ENCODE results near the gene LETMD1. TPM values are rescaled to one million over a fixed set of nuclear protein-coding genes. Genes with fewer than 3 reads are reported as not detected.
A peak's percentile ranks its signal among the peaks of the same experiment; 100 is the strongest.

The LETMD1 gene
- total and polyA plus RNA-seq, 9 of the 15 experiments (the other 6 are each of a cell fraction or from before 2014, with no cell fraction given): 58.7 to 163 (median 75.4) TPM

DNA sequence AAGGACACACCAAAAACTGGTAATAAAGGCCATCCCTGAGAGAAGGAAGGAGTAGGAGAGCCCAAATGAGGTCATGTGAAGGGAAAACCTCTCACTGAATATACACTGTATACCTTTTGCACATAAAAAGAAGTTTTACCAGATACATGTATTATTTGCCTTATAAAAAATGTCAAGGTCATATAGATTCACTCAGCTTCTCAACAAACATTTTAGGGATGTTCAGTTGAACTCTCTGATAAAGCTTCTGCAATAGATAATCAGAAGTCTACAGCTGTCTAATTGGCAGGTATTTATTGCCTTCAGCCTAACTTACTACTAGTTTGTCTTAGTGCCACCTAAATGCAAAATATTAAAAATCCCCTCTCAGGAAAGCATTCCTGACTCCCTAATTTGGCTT, 30.7 kb upstream of the LETMD1 start (continued):
- TF ChIP-seq ZBTB9 (CRISPR knock-in tag; IDR thresholded peaks at IDR 0.05) (no peak), NBN (IDR thresholded peaks at IDR 0.05; ENCODE audit: low read depth) (no peak), TSC22D4 (tag; IDR thresholded peaks at IDR 0.05) (no peak), RB1 (IDR thresholded peaks at IDR 0.05; ENCODE audit: low read depth) (no peak), NRF1 (conservative IDR thresholded peaks at IDR 0.05 in 1 of 2, IDR thresholded peaks at IDR 0.05 in 1 of 2) (no peak), CBFA2T2 (conservative IDR thresholded peaks at IDR 0.05) (peak; percentile 48; the same call in 1 of the 2 replicates), NEUROD1 (IDR thresholded peaks at IDR 0.05; ENCODE audit: borderline replicate concordance, low read depth, low read length, partially characterized antibody) (no peak), CHD1 (IDR thresholded peaks at IDR 0.05; ENCODE audit: low read length) (no peak), SMARCB1 (IDR thresholded peaks at IDR 0.05; ENCODE audit: insufficient read length, low read depth) (peak; percentile 95), MTA2 (IDR thresholded peaks at IDR 0.05; ENCODE audit: low read depth) (0 out of 2 replicates have a peak, but pooled peaks have one; percentile 7), ZNF707 (CRISPR knock-in tag; conservative IDR thresholded peaks at IDR 0.05) (no peak), CBFA2T3 (IDR thresholded peaks at IDR 0.05) (peak; percentile 69), ZNF449 (CRISPR knock-in tag; IDR thresholded peaks at IDR 0.05) (no peak), RBM34 (IDR thresholded peaks at IDR 0.05; ENCODE audit: borderline replicate concordance, insufficient read depth, low read length) (no peak), MYC (IDR thresholded peaks at IDR 0.05; ENCODE audit: low read depth, low read length) (no peak), MYC (CRISPR knock-in tag; IDR thresholded peaks at IDR 0.05; ENCODE audit: borderline replicate concordance, low read depth) (no peak), KDM1A (IDR thresholded peaks at IDR 0.05) (0 out of 4 replicates have a peak, but pooled peaks of 1 of the 2 experiments have one; percentile 13), LARP7 (IDR thresholded peaks at IDR 0.05) (no peak), PHB (CRISPR knock-in tag; IDR thresholded peaks at IDR 0.05) (no peak), LEF1 (IDR thresholded peaks at IDR 0.05) (no peak)
- TF ChIP-seq, protein P1, sequence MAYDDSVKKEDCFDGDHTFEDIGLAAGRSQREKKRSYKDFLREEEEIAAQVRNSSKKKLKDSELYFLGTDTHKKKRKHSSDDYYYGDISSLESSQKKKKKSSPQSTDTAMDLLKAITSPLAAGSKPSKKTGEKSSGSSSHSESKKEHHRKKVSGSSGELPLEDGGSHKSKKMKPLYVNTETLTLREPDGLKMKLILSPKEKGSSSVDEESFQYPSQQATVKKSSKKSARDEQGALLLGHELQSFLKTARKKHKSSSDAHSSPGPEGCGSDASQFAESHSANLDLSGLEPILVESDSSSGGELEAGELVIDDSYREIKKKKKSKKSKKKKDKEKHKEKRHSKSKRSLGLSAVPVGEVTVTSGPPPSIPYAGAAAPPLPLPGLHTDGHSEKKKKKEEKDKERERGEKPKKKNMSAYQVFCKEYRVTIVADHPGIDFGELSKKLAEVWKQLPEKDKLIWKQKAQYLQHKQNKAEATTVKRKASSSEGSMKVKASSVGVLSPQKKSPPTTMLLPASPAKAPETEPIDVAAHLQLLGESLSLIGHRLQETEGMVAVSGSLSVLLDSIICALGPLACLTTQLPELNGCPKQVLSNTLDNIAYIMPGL (CRISPR knock-in tag; IDR thresholded peaks at IDR 0.05): no peak
- TF ChIP-seq, protein P2, sequence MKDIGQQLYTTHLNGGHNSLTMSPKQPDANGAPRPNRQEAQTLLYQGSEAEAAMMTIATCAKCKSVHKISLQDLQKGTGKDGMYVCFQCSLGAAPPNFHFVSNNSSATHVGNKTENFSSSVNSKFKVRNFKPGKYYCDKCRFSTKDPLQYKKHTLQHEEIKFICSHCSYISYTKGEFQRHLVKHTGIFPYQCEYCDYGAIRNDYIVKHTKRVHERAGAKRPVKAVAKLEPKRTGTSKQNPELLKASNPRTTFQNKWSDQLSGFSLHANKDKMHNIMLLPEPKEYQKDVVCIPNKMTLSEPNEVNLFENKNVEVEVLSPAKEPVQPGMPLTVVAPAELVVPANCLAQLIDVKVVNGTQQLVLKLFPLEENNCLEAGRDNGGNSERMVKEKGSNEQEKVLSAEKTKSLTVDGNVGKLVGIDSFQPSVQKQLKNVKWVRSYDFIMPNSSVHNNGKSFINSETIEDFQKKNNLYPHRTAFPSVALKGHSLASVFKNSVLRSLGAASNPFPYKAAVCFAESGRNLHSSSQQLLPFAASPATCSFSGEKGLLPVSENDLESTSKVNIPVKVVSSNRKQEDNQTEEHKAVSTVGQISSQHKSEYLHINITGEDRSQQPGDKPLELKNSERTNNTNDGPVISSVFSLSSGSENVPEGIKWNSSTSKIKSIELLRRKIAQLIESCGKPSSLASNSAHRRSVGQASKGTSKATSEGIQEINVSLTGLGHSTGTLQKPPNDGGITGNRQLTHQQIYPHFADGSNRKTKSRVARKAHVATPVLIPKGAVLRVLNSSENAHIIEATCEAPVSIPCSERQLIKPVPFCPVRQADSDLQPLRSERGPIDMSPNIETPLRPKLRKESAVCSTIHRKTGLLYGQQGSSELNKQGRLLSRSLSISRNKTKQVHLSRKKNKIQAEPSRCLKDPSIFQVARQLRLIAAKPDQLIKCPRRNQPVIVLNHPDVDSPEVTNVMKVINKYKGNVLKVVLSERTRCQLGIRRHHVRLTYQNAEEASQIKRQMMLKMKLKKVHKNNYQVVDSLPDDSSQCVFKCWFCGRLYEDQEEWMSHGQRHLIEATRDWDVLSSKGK (CRISPR knock-in tag; IDR thresholded peaks at IDR 0.05): no peak

Measured in K562 (cell line).